Adrenal gland (tissue), 12 donors: ENCODE data around the gene KLRF2. TPM values are rescaled to one million over a fixed set of nuclear protein-coding genes. Genes with fewer than 3 reads are reported as not detected.

Source experiments
- DNase-seq, 7 donors: peaks; one replicate each; pipeline ENCODE4 v3.0.0-alpha.2; 2019 to 2020
- H3K27ac ChIP-seq, 5 donors: fragments of 200-600 bp; sonication (generic) in 4 of 5; 1 replicate in 3 of 5; 2 replicates in 2 of 5; pipeline versions ENCODE4 v1.5.1 to v1.8.0; 2016 to 2020; ENCODE audit warnings: mild to moderate bottlenecking in 1 of 5
- H3K27me3 ChIP-seq: fragments of 200-600 bp; 2 replicates; pipeline ENCODE4 v1.8.0; 2021
- H3K36me3 ChIP-seq, 2 donors: fragments of 200-600 bp; replicated peaks in 1 of 2; 1 replicate in 1 of 2; 2 replicates in 1 of 2; pipeline versions ENCODE4 v1.5.1 to v1.8.0; 2018 to 2022
- H3K4me1 ChIP-seq, 2 donors: fragments of 200-600 bp; replicated peaks in 1 of 2; 1 replicate in 1 of 2; 2 replicates in 1 of 2; pipeline versions ENCODE4 v1.5.1 to v1.8.0; 2018 to 2021
- H3K4me3 ChIP-seq, 4 donors: fragments of 200-600 bp; sonication (generic) in 3 of 4; one replicate each; pipeline ENCODE4 v1.5.1; 2016 to 2018
- H3K9me3 ChIP-seq, 3 donors: fragments of 200-600 bp; sonication (generic) in 1 of 3; replicated peaks in 1 of 3; 1 replicate in 2 of 3; 2 replicates in 1 of 3; pipeline versions ENCODE4 v1.5.1 to v1.8.0; 2016 to 2021
- CTCF ChIP-seq, 6 experiments: fragments of 450-650 bp in 4 of 6; fragments of 200-600 bp in 2 of 6; sonication (generic) in 1 of 6; IDR thresholded peaks; 1 replicate in 5 of 6; 2 replicates in 1 of 6; pipeline versions ENCODE4 v1.5.1 to v1.8.0; 2016 to 2021; ENCODE audit warnings: antibody characterized with exemption in 6 of 6, mild to moderate bottlenecking in 2 of 6, moderate library complexity in 1 of 6
- POLR2A ChIP-seq, 2 donors: fragments of 450-650 bp; IDR thresholded peaks; one replicate each; pipeline ENCODE4 v1.6.1; 2017; ENCODE audit warnings: antibody characterized with exemption in 2 of 2, mild to moderate bottlenecking in 2 of 2, moderate library complexity in 1 of 2
- WGBS, 4 donors: extraction: QIAGEN DNeasy Blood & Tissue Kit in 2 of 4; methylation state at CpG; one replicate each; pipeline versions ENCODE4 v1.1.5 to v1.1.7; 2013 to 2017; 5-methylcytosine and 5-hydroxymethylcytosine counted together
- intact Hi-C, 2 donors: fragments of 100-400 bp; cut with DNase I; formaldehyde crosslinking; loops; one replicate each; pipeline versions ENCODE4 v1.14.1 to v1.15.0; 2022 to 2023
- polyA plus RNA-seq, 3 donors: library from polyadenylated mRNA; stranded (reverse); fragments of 200-250 nt in 2 of 3; fragments of 350-450 nt in 1 of 3; fragmentation: Illumina TruSeq in 1 of 3; extraction: RNeasy Lipid Tissue Mini Kit (QIAGEN cat#74804) in 1 of 3; gene quantifications; one replicate each; pipeline ENCODE4 v1.2.3, GENCODE V29; 2013 to 2014
- total RNA-seq, 9 donors: library from RNA; depleted of rRNA in 4 of 9; stranded (reverse); fragments of >200 nt in 4 of 9; fragments of 120-200 nt in 1 of 9; fragmentation: NEBNext Ultra II Directional in 1 of 9; extraction: Animal tissue kit (Norgen Biotek cat#: 25700) in 1 of 9; gene quantifications; one replicate each; pipeline versions ENCODE4 v1.1.0 to v1.2.4, GENCODE V29; 2013 to 2023
- donor health status: healthy with polysubstance abuse.
- donor health status: Bipolar disorder and iron deficiency.
- donor health status: DM: yes; HTN: yes; CAD: no.
- donor health status: DM: no; HTN: no; CAD: no.
- donor health status: DM: no; HTN: no; CAD: no.
- donor health status: DM: yes; HTN: yes; CAD: no.

The KLRF2 gene
- total and polyA plus RNA-seq, 12 donors = not detected

GRCh38 chr12:9897535-9897934 lies 16.2 kb downstream of the KLRF2 start:
- no peaks in the 10 kb centered on the region for H3K4me1 ChIP-seq
- H3K27ac ChIP-seq = no peak overlapping the region
- no peaks in the 10 kb centered on the region for H3K27me3 ChIP-seq
- no peak for DNase-seq
- no peak overlapping the region for H3K4me3 ChIP-seq
- no peak for TF ChIP-seq CTCF (IDR thresholded peaks at IDR 0.05)
- no peak for TF ChIP-seq POLR2A (IDR thresholded peaks at IDR 0.05)
- H3K36me3 ChIP-seq = no peaks in the 10 kb centered on the region
- intact Hi-C loops = no loop called here
- WGBS, 4 donors = 73 to 83% (median 75%) methylated on average over 6 of the region's 6 CpGs
- no peaks in the 10 kb centered on the region for H3K9me3 ChIP-seq

- WGBS, 4 donors = 74 to 94% (median 85%) methylated on average over 2 of the region's 2 CpGs
- TF ChIP-seq POLR2A (IDR thresholded peaks at IDR 0.05) = no peak
- TF ChIP-seq CTCF (IDR thresholded peaks at IDR 0.05) = no peak
- no peaks in the 10 kb centered on the region for H3K27me3 ChIP-seq
- H3K4me3 ChIP-seq = no peak overlapping the region
- no peaks in the 10 kb centered on the region for H3K4me1 ChIP-seq
- intact Hi-C loops = no loop called here
- H3K9me3 ChIP-seq = no peaks in the 10 kb centered on the region
- no peaks in the 10 kb centered on the region for H3K36me3 ChIP-seq
- DNase-seq = no peak
- H3K27ac ChIP-seq = no peak overlapping the region
Measured at GRCh38 chr12:9899209-9899608, 17.9 kb downstream of the KLRF2 start.

DNA sequence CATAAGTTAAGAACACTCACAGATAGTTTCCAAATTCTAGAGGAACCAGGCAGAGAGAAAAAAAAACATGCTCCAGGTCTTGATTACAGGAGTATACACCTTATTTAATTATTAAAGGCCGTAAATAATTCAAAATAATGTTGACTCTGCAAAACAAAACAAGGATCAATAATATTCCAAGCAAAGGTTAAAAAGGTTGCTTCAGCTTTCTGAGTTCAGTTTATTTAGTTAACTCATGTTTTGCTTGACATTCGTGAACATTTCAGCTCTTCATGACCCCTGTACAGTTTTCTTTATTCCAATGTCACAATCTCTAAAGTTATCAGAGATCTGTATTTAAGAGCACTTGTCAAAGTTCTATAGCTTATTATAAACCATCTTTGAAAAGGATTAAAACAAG lies 19.6 kb downstream of the KLRF2 start:
- DNase-seq = no peak
- no peaks in the 10 kb centered on the region for H3K4me1 ChIP-seq
- intact Hi-C loops = no loop called here
- no peaks in the 10 kb centered on the region for H3K9me3 ChIP-seq
- no peaks in the 10 kb centered on the region for H3K36me3 ChIP-seq
- TF ChIP-seq POLR2A (IDR thresholded peaks at IDR 0.05) (no peak), CTCF (IDR thresholded peaks at IDR 0.05) (no peak)
- 58 to 76% (median 65%) methylated on average over 2 of the region's 2 CpGs for WGBS, 4 donors
- no peaks in the 10 kb centered on the region for H3K27me3 ChIP-seq
- no peak overlapping the region for H3K27ac ChIP-seq
- H3K4me3 ChIP-seq = no peak overlapping the region

GRCh38 chr12:9902539-9903228 lies 21.4 kb downstream of the KLRF2 start:
- no peaks in the 10 kb centered on the region for H3K9me3 ChIP-seq
- no peak for DNase-seq
- H3K4me1 ChIP-seq = no peaks in the 10 kb centered on the region
- H3K27me3 ChIP-seq = no peaks in the 10 kb centered on the region
- no peaks in the 10 kb centered on the region for H3K36me3 ChIP-seq
- no peak overlapping the region for H3K27ac ChIP-seq
- WGBS, 4 donors = 79 to 89% (median 84%) methylated on average over 7 of the region's 7 CpGs
- H3K4me3 ChIP-seq = no peak overlapping the region
- no peak for TF ChIP-seq POLR2A (IDR thresholded peaks at IDR 0.05)
- no peak for TF ChIP-seq CTCF (IDR thresholded peaks at IDR 0.05)
- intact Hi-C loops = no loop called here
